HUES6 (cell line): ENCODE results near the gene PKDCC.
"Not testable (repeated sequence)": the region's sequence is repeated elsewhere in the genome, so short reads cannot be mapped to it uniquely, and the experiment has no call there.

ENCODE experiments used
- H3K27ac ChIP-seq: 2 replicates; pipeline ENCODE4 v1.7.0; 2013; ENCODE audit warnings: low read depth, mild to moderate bottlenecking, low read length, inconsistent platforms
- H3K27me3 ChIP-seq: 2 replicates; pipeline ENCODE4 v1.6.1; 2013; ENCODE audit warnings: low read length; ENCODE audit not compliant: control insufficient read depth, insufficient read depth
- H3K36me3 ChIP-seq: 2 replicates; pipeline ENCODE4 v1.6.1; 2013; ENCODE audit warnings: low read length; ENCODE audit not compliant: control insufficient read depth, insufficient read depth
- H3K4me1 ChIP-seq: 2 replicates; pipeline ENCODE4 v1.6.1; 2013; ENCODE audit warnings: low read length; ENCODE audit not compliant: control insufficient read depth, insufficient read depth
- H3K4me3 ChIP-seq: 2 replicates; pipeline ENCODE4 v1.5.1; 2013; ENCODE audit warnings: low read depth, low read length
- H3K9ac ChIP-seq: one replicate; pipeline ENCODE4 v1.6.1; 2013; ENCODE audit warnings: mild to moderate bottlenecking, low read length
- H3K9me3 ChIP-seq: 2 replicates; pipeline ENCODE4 v1.6.1; 2013; ENCODE audit warnings: low read depth, low read length; ENCODE audit not compliant: control insufficient read depth, insufficient read depth

The PKDCC gene

GRCh38 chr2:42059261-42059898 is 11.6 kb downstream of the PKDCC start:
- Histone ChIP-seq H3K4me1 (peaks cover 14% of the 10 kb centered on the region), H3K27ac (no peak overlapping the region), H3K9ac (no peak overlapping the region)

GRCh38 chr2:42060028-42060427 is 12.2 kb downstream of the PKDCC start:
- Histone ChIP-seq H3K27me3 (no peaks in the 10 kb centered on the region), H3K9me3 (no peaks in the 10 kb centered on the region), H3K4me3 (no peak overlapping the region), H3K36me3 (peaks cover 35% of the 10 kb centered on the region), H3K9ac (no peak overlapping the region), H3K4me1 (peaks cover 9% of the 10 kb centered on the region), H3K27ac (no peak overlapping the region)

More at GRCh38 chr2:42059261-42059898, 11.6 kb downstream of the PKDCC start:
- Histone ChIP-seq H3K9me3 (no peaks in the 10 kb centered on the region), H3K36me3 (peaks cover 35% of the 10 kb centered on the region), H3K4me3 (no peak overlapping the region), H3K27me3 (no peaks in the 10 kb centered on the region)

GRCh38 chr2:42060718-42061619 is 13.1 kb downstream of the PKDCC start:
- Histone ChIP-seq H3K27ac (no peak overlapping the region), H3K4me1 (peaks cover 7% of the 10 kb centered on the region; the same call in 1 of the 2 replicates), H3K9me3 (no peaks in the 10 kb centered on the region), H3K36me3 (peaks cover 30% of the 10 kb centered on the region), H3K27me3 (no peaks in the 10 kb centered on the region), H3K9ac (no peak overlapping the region), H3K4me3 (no peak overlapping the region)

- H3K9ac ChIP-seq: no peak overlapping the region
- H3K4me1 ChIP-seq: peaks cover 3% of the 10 kb centered on the region; the same call in 1 of the 2 replicates
- H3K4me3 ChIP-seq: no peak overlapping the region
- peaks cover 23% of the 10 kb centered on the region for H3K36me3 ChIP-seq
- H3K27ac ChIP-seq: no peak overlapping the region
- H3K27me3 ChIP-seq: no peaks in the 10 kb centered on the region
- no peaks in the 10 kb centered on the region for H3K9me3 ChIP-seq
Observed at GRCh38 chr2:42061839-42062238, 14.0 kb downstream of the PKDCC start.

GRCh38 chr2:42063431-42064171 is 15.8 kb downstream of the PKDCC start:
- peaks cover 8% of the 10 kb centered on the region for H3K36me3 ChIP-seq
- H3K27me3 ChIP-seq: no peaks in the 10 kb centered on the region
- peaks cover 3% of the 10 kb centered on the region; the same call in 1 of the 2 replicates for H3K4me1 ChIP-seq
- H3K4me3 ChIP-seq: no peak overlapping the region
- no peak overlapping the region for H3K27ac ChIP-seq
- H3K9ac ChIP-seq: no peak overlapping the region
- H3K9me3 ChIP-seq: no peaks in the 10 kb centered on the region

GRCh38 chr2:42064417-42064942 is 16.7 kb downstream of the PKDCC start:
- Histone ChIP-seq H3K27me3 (no peaks in the 10 kb centered on the region), H3K9me3 (no peaks in the 10 kb centered on the region), H3K9ac (no peak overlapping the region), H3K4me1 (peaks cover 3% of the 10 kb centered on the region; the same call in 1 of the 2 replicates), H3K36me3 (peaks cover under 1% of the 10 kb centered on the region), H3K4me3 (no peak overlapping the region), H3K27ac (no peak overlapping the region)

- not testable (repeated sequence) for H3K4me1 ChIP-seq, H3K4me3 ChIP-seq, H3K9ac ChIP-seq
Observed at GRCh38 chr2:42065753-42066152, 17.9 kb downstream of the PKDCC start.

GRCh38 chr2:42067001-42067400 is 19.2 kb downstream of the PKDCC start:
- not testable (repeated sequence) for H3K9ac ChIP-seq, H3K4me1 ChIP-seq, H3K4me3 ChIP-seq, H3K27me3 ChIP-seq, H3K9me3 ChIP-seq, H3K27ac ChIP-seq, H3K36me3 ChIP-seq

More at GRCh38 chr2:42065753-42066152, 17.9 kb downstream of the PKDCC start:
- H3K36me3 ChIP-seq, H3K9me3 ChIP-seq, H3K27me3 ChIP-seq, H3K27ac ChIP-seq: not testable (repeated sequence)

- Histone ChIP-seq H3K36me3 (no peaks in the 10 kb centered on the region), H3K4me3 (no peak overlapping the region), H3K27me3 (no peaks in the 10 kb centered on the region), H3K27ac (no peak overlapping the region), H3K9me3 (no peaks in the 10 kb centered on the region), H3K4me1 (peaks cover 3% of the 10 kb centered on the region), H3K9ac (no peak overlapping the region)
Observed at GRCh38 chr2:42067521-42067920, 19.7 kb downstream of the PKDCC start.

GRCh38 chr2:42068571-42069178 is 20.9 kb downstream of the PKDCC start:
- no peak overlapping the region for H3K9ac ChIP-seq
- peaks cover 10% of the 10 kb centered on the region for H3K4me1 ChIP-seq
- no peak overlapping the region for H3K4me3 ChIP-seq
- no peaks in the 10 kb centered on the region for H3K36me3 ChIP-seq
- no peaks in the 10 kb centered on the region for H3K27me3 ChIP-seq
- H3K9me3 ChIP-seq: no peaks in the 10 kb centered on the region
- H3K27ac ChIP-seq: no peak overlapping the region
